Fibroblast of mammary gland (primary cell): ENCODE results near the gene MCCD1.
"Not testable (repeated sequence)": the region's sequence is repeated elsewhere in the genome, so short reads cannot be mapped to it uniquely, and the experiment has no call there.

Experiments
- DNase-seq: peaks from one replicate; pipeline ENCODE4 v3.0.0-alpha.2; 2010; ENCODE audit warnings: low read depth
- H3K4me3 ChIP-seq: 2 replicates; pipeline ENCODE4 v1.5.1; 2011; ENCODE audit warnings: low read depth, mild to moderate bottlenecking, low read length, moderate library complexity; ENCODE audit not compliant: control insufficient read depth
- TF ChIP-seq, protein P1 (sequence below): conservative IDR thresholded peaks from 2 replicates; pipeline ENCODE4 v1.5.1; 2011; ENCODE audit warnings: low read depth, low read length, inconsistent platforms; ENCODE audit not compliant: control insufficient read depth, insufficient read depth

Gene MCCD1

DNA sequence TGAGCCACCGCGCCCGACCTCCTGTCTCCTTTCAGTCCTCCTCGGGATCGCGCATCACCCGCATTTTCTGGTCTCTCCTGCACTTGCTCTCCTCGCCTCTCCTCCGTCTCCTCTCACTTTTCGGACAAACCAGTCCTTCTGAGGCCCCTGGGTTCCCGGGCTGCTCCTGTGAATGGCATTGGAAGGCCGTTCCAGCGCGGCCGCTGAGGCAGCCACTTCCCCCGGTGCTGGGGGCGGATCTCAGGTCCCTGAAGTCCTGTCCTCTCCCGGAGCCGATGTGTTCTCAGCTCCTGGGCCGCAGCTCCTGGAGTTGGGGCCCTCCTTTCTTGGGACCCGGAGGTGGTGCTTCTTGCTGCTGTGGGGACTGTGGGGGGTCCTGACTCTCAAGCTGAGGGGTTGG is 30.0 kb upstream of the MCCD1 start:
- H3K4me3 ChIP-seq: peak overlapping the region; percentile 33
- DNase-seq: no peak
- TF ChIP-seq, protein P1, sequence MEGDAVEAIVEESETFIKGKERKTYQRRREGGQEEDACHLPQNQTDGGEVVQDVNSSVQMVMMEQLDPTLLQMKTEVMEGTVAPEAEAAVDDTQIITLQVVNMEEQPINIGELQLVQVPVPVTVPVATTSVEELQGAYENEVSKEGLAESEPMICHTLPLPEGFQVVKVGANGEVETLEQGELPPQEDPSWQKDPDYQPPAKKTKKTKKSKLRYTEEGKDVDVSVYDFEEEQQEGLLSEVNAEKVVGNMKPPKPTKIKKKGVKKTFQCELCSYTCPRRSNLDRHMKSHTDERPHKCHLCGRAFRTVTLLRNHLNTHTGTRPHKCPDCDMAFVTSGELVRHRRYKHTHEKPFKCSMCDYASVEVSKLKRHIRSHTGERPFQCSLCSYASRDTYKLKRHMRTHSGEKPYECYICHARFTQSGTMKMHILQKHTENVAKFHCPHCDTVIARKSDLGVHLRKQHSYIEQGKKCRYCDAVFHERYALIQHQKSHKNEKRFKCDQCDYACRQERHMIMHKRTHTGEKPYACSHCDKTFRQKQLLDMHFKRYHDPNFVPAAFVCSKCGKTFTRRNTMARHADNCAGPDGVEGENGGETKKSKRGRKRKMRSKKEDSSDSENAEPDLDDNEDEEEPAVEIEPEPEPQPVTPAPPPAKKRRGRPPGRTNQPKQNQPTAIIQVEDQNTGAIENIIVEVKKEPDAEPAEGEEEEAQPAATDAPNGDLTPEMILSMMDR: no peak

DNA sequence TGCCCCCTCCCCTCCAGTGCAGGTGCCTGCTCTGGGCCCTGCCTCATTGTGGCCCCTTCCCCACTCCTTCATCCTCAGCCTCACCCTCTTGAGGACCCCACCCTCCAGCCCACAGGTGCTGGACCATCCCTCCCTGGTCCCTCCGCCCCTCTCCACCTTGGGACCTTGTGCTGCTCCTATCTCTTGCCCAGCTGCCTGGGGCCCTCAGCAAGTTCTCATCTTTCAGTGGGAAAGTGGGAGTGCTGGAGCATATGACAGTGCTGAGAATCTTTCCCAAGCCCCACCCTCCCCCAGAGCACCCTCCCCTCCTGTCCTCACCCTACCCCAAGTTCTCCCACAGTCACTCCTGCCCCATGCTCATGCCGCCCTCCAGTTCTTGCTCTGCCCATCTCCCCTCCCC is 29.1 kb upstream of the MCCD1 start:
- DNase-seq, H3K4me3 ChIP-seq: not testable (repeated sequence)

DNA sequence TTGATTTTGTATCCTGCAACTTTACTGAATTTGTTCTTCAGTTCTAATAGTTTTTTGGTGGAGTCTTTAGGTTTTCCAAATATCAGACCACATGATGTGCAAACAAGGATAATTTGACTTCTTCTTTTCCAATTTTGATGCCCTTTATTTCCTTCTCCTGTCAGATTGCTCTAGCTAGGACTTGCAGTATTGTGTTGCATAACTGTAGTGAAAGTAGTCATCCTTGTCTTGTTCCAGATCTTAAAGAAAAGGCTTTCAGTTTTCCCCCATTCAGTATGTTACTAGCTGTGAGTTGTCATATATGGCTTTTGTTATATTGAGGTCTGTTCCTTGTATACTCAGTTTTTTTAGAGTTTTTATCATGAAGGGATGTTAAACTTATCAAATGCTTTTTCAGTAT is 26.2 kb upstream of the MCCD1 start:
- DNase-seq: no peak
- no peak overlapping the region for H3K4me3 ChIP-seq
- TF ChIP-seq, protein P1: no peak

DNA sequence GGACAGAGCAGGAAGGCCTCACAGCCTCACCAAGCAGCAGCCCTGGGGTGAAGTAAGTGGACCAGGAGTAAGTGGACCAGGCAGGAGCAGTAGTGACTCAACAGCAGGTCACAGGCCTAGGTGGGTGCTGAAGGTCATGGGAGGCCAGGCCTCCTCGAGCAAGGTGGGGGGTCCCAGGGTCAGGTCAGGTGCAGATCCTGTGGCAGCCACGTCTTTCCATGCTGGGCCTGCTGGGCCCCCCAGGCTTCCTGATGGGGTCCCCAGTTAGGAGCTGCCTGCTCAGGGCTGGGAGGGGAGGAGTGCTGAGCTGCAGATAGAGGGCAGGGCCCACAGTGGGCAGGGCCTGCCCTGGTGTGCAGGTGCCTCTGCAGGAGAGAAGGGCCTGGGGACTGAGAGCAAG is 19.7 kb upstream of the MCCD1 start:
- DNase-seq, H3K4me3 ChIP-seq: not testable (repeated sequence)

DNA sequence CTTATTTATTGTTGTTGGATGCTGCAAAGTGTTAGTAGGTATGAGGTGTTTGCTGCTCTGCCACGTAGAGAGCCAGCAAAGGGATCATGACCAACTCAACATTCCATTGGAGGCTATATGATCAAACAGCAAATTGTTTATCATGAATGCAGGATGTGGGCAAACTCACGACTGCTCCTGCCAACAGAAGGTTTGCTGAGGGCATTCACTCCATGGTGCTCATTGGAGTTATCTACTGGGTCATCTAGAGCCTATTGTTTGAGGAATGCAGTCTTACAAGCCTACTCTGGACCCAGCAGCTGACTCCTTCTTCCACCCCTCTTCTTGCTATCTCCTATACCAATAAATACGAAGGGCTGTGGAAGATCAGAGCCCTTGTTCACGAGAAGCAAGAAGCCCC is 18.8 kb upstream of the MCCD1 start:
- TF ChIP-seq, protein P1: no peak
- H3K4me3 ChIP-seq: no peak overlapping the region
- DNase-seq: no peak

DNA sequence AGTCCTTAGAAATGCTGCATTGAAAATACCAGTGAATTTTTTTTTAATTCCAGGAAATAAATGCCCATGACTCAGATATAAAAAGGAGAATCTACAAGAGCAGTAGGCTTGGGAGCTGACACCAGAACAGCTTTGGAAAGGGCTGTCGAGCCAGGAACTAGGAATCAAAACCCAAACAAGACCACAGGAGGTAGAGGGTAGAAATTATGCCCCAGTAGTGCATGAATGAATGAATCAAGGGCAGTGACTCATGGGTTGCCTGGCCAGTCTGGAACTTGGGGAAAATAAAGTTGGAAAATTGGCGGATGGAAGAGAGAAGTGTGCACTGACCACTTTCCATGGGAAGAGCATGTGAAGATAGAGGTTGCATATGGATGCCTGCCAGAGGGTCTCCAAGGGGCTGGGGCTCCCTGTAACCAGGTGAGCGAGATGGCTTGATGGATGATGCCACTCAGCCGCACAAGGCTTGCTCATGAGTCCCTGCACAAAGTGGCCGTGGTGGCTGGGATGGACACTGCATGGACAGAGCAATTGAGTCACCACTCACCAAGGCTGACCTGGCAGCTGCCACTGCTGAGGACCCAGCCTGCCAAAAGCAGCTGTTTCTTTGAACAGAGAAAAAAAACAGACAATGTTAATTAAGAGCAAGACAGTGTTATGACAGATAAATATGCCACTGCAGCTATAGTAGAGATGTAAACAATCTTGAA is 15.2 kb upstream of the MCCD1 start:
- TF ChIP-seq, protein P1: no peak
- no peak overlapping the region for H3K4me3 ChIP-seq
- no peak for DNase-seq

DNA sequence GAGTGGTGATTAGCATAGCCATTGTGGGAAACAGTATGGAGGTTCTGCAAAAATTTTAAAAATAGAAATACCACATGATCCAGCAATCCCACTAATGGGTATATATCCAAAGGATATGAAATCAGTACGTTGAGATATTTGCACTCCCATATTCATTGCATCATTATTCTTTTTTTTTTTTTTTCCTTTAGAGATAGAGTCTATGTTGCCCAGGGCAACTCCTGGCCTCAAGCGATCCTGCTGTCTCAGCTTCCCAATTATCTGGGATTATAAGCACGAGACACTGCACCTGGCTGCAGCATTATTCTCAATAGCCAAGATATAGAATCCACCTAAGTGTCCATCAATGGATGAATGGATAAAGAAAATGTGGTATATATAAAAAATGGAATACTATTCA is 6.9 kb upstream of the MCCD1 start:
- DNase-seq: no peak
- TF ChIP-seq, protein P1: no peak
- H3K4me3 ChIP-seq: no peak overlapping the region

DNA sequence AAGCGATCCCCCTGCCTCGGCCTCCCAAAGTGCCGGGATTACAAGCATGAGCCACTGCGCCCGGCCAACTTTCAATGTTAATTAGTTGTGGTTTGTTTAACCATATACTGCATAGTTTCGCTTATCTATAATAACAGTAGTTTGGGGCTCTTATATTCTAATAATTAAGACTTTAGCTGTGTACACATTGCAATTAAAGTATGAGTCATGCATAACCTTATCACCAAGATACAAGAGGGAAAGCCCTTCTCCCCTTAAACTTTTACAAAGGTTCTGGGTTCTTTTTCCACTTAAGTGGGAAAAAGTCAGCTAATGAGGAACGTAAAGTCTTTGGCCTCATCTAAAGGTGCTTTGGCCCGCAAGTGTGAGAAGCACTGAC is 3.2 kb upstream of the MCCD1 start:
- no peak for DNase-seq
- TF ChIP-seq, protein P1: no peak
- H3K4me3 ChIP-seq: no peak overlapping the region
